ENCODE results near the gene ALDH2.
"Not testable (repeated sequence)": the region's sequence is repeated elsewhere in the genome, so short reads cannot be mapped to it uniquely, and the experiment has no call there.

The ALDH2 gene

GRCh38 chr12:111757361-111758119 lies 9.2 kb upstream of the ALDH2 start:
- DNase-seq (ENCODE audit: low read depth) = peak; percentile 21
- H3K4me3 ChIP-seq (ENCODE audit: low read depth, low read length) = no peak overlapping the region

GRCh38 chr12:111758120-111758561 lies 8.6 kb upstream of the ALDH2 start:
- H3K4me3 ChIP-seq (ENCODE audit: low read depth, low read length) = no peak overlapping the region
- DNase-seq (ENCODE audit: low read depth) = no peak

GRCh38 chr12:111759271-111759670 lies 7.5 kb upstream of the ALDH2 start:
- no peak overlapping the region for H3K4me3 ChIP-seq (ENCODE audit: low read depth, low read length)
- DNase-seq (ENCODE audit: low read depth) = no peak

- H3K4me3 ChIP-seq (ENCODE audit: low read depth, low read length) = no peak overlapping the region
- peak; percentile 21 for DNase-seq (ENCODE audit: low read depth)
Measured at GRCh38 chr12:111759991-111760390, 6.7 kb upstream of the ALDH2 start.

GRCh38 chr12:111761099-111761498 lies 5.6 kb upstream of the ALDH2 start:
- no peak overlapping the region for H3K4me3 ChIP-seq (ENCODE audit: low read depth, low read length)
- no peak for DNase-seq (ENCODE audit: low read depth)

GRCh38 chr12:111761706-111762105 lies 5.0 kb upstream of the ALDH2 start:
- H3K4me3 ChIP-seq (ENCODE audit: low read depth, low read length) = no peak overlapping the region
- DNase-seq (ENCODE audit: low read depth) = no peak

- H3K4me3 ChIP-seq (ENCODE audit: low read depth, low read length); DNase-seq (ENCODE audit: low read depth): not testable (repeated sequence)
Measured at GRCh38 chr12:111763552-111763951, 3.2 kb upstream of the ALDH2 start.

GRCh38 chr12:111764120-111764821 lies 2.5 kb upstream of the ALDH2 start:
- no peak for DNase-seq (ENCODE audit: low read depth)
- no peak overlapping the region for H3K4me3 ChIP-seq (ENCODE audit: low read depth, low read length)

GRCh38 chr12:111767362-111768158 lies 827 bp downstream of the ALDH2 start:
- no peak for DNase-seq (ENCODE audit: low read depth)
- H3K4me3 ChIP-seq (ENCODE audit: low read depth, low read length) = peak overlapping the region; percentile 74

GRCh38 chr12:111768159-111768895 lies 1.6 kb downstream of the ALDH2 start:
- no peak for DNase-seq (ENCODE audit: low read depth)
- H3K4me3 ChIP-seq (ENCODE audit: low read depth, low read length) = no peak overlapping the region

GRCh38 chr12:111769599-111769998 lies 2.9 kb downstream of the ALDH2 start:
- no peak overlapping the region for H3K4me3 ChIP-seq (ENCODE audit: low read depth, low read length)
- no peak for DNase-seq (ENCODE audit: low read depth)

- peak; percentile 56 for DNase-seq (ENCODE audit: low read depth)
- no peak overlapping the region for H3K4me3 ChIP-seq (ENCODE audit: low read depth, low read length)
Measured at GRCh38 chr12:111773801-111774551, 7.2 kb downstream of the ALDH2 start.

- no peak overlapping the region for H3K4me3 ChIP-seq (ENCODE audit: low read depth, low read length)
- DNase-seq (ENCODE audit: low read depth) = peak; percentile 61
Measured at GRCh38 chr12:111775205-111776193, 8.8 kb downstream of the ALDH2 start.

- no peak overlapping the region for H3K4me3 ChIP-seq (ENCODE audit: low read depth, low read length)
- DNase-seq (ENCODE audit: low read depth) = no peak
Measured at GRCh38 chr12:111776836-111777344, 10.2 kb downstream of the ALDH2 start.

GRCh38 chr12:111777345-111778045 lies 10.8 kb downstream of the ALDH2 start:
- DNase-seq (ENCODE audit: low read depth) = no peak
- H3K4me3 ChIP-seq (ENCODE audit: low read depth, low read length) = no peak overlapping the region

GRCh38 chr12:111780166-111780565 lies 13.4 kb downstream of the ALDH2 start:
- no peak for DNase-seq (ENCODE audit: low read depth)
- no peak overlapping the region for H3K4me3 ChIP-seq (ENCODE audit: low read depth, low read length)

- no peak for DNase-seq (ENCODE audit: low read depth)
Measured at GRCh38 chr12:111780615-111781014, 13.9 kb downstream of the ALDH2 start.

More at GRCh38 chr12:111780615-111781014, 13.9 kb downstream of the ALDH2 start:
- H3K4me3 ChIP-seq (ENCODE audit: low read depth, low read length) = no peak overlapping the region
